IPS-NIHi7 (cell line): ENCODE results near the gene SMIM35.

Source experiments
- DNase-seq: peaks from one replicate; pipeline ENCODE4 v3.0.0; 2012; ENCODE audit warnings: mixed read lengths; ENCODE audit errors: extremely low spot score

The SMIM35 gene

GRCh38 chr11:118086913-118087768, at the start of gene SMIM35:
Gene SMIM35 (minus strand): TSS chr11:118086963. CDS start chr11:118086757, 206 bp downstream.
- DNase-seq: no peak

- DNase-seq: no peak
Measured at GRCh38 chr11:118136341-118136740, 49.6 kb upstream of the SMIM35 start.

- DNase-seq: no peak
Measured at GRCh38 chr11:118135796-118136165, 49.0 kb upstream of the SMIM35 start.

- DNase-seq: no peak
Measured at GRCh38 chr11:118135051-118135795, 48.5 kb upstream of the SMIM35 start.

GRCh38 chr11:118133816-118134215, 47.1 kb upstream of the SMIM35 start:
- no peak for DNase-seq

GRCh38 chr11:118132385-118133151, 45.8 kb upstream of the SMIM35 start:
- DNase-seq: no peak

- DNase-seq: no peak
Measured at GRCh38 chr11:118129471-118130172, 42.9 kb upstream of the SMIM35 start.

GRCh38 chr11:118128721-118129470, 42.1 kb upstream of the SMIM35 start:
- no peak for DNase-seq

- no peak for DNase-seq
Measured at GRCh38 chr11:118128310-118128709, 41.5 kb upstream of the SMIM35 start.

GRCh38 chr11:118126082-118126838, 39.5 kb upstream of the SMIM35 start:
- DNase-seq: no peak

- DNase-seq: no peak
Measured at GRCh38 chr11:118124929-118125535, 38.3 kb upstream of the SMIM35 start.

GRCh38 chr11:118120793-118121192, 34.0 kb upstream of the SMIM35 start:
- no peak for DNase-seq

- DNase-seq: no peak
Measured at GRCh38 chr11:118117790-118118601, 31.2 kb upstream of the SMIM35 start.

GRCh38 chr11:118115048-118115447, 28.3 kb upstream of the SMIM35 start:
- DNase-seq: no peak

- no peak for DNase-seq
Measured at GRCh38 chr11:118114266-118114665, 27.5 kb upstream of the SMIM35 start.

- no peak for DNase-seq
Measured at GRCh38 chr11:118112711-118113430, 26.1 kb upstream of the SMIM35 start.

- DNase-seq: no peak
Measured at GRCh38 chr11:118111744-118112035, 24.9 kb upstream of the SMIM35 start.

- no peak for DNase-seq
Measured at GRCh38 chr11:118111019-118111743, 24.4 kb upstream of the SMIM35 start.
